Measurements from ENCODE around the gene TEAD1.

- TF ChIP-seq POLR2AphosphoS5 (IDR thresholded peaks at IDR 0.05; ENCODE audit: low read depth, low read length) = no peak
- no peak for TF ChIP-seq CTCF (IDR thresholded peaks at IDR 0.05)
- no peak for TF ChIP-seq SIN3A (IDR thresholded peaks at IDR 0.05; ENCODE audit: borderline replicate concordance, insufficient read depth, low read depth, low read length)
- no peak for TF ChIP-seq REST (IDR thresholded peaks at IDR 0.05; ENCODE audit: insufficient read depth in 1 of 2, low read depth in 2 of 2, low read length in 1 of 2)
Observed at GRCh38 chr11:12784987-12785386, 110.8 kb downstream of the TEAD1 start.
